B cell (primary cell): ENCODE data around the gene NOL12. TPM values are rescaled to one million over a fixed set of nuclear protein-coding genes. Genes with fewer than 3 reads are reported as not detected.

Experiments
- ATAC-seq: fragments of 200-7000 bp; cut with Tn5 transposase; one replicate; pipeline ENCODE4 v1.10.0; 2021; ENCODE audit warnings: low read depth, mild to moderate bottlenecking, moderate number of reproducible peaks, moderate library complexity
- CTCF ChIA-PET: fragments of 350-600 bp; sonication (Branson Sonifier 250); formaldehyde crosslinking; loops from one replicate; lab custom pipeline; 2021; ENCODE audit warnings: antibody characterized with exemption, inconsistent platforms; lab: Charles Lee
- POLR2A ChIA-PET: fragments of 350-600 bp; sonication (Branson Sonifier 250); formaldehyde crosslinking; loops from one replicate; lab custom pipeline; 2021; ENCODE audit warnings: antibody characterized with exemption; lab: Charles Lee
- DNase-seq: peaks from one replicate; pipeline ENCODE4 v3.0.0; 2013
- H2AFZ ChIP-seq: 2 replicates; pipeline ENCODE4 v1.6.1; 2012; ENCODE audit warnings: mild to moderate bottlenecking, low read depth, low read length; ENCODE audit not compliant: insufficient read depth, poor library complexity, severe bottlenecking
- H3K27ac ChIP-seq, 2 donors: 1 replicate in 1 of 2; 2 replicates in 1 of 2; pipeline ENCODE4 v1.5.1; 2012 to 2013; ENCODE audit warnings: low read length in 2 of 2, mild to moderate bottlenecking in 2 of 2, moderate library complexity in 1 of 2
- H3K27me3 ChIP-seq, 4 experiments: fragments of 200-600 bp in 1 of 4; sonication (generic) in 1 of 4; replicated peaks in 1 of 4; 1 replicate in 2 of 4; 2 replicates in 2 of 4; pipeline versions ENCODE4 v1.6.1 to v1.7.0; 2013 to 2016; ENCODE audit warnings: low read length in 3 of 4, mild to moderate bottlenecking in 2 of 4, mixed read lengths in 1 of 4, moderate library complexity in 1 of 4; ENCODE audit not compliant: insufficient read depth in 4 of 4, control insufficient read depth in 3 of 4; ENCODE audit errors: control extremely low read depth in 1 of 4
- H3K36me3 ChIP-seq, 2 experiments: replicated peaks in 1 of 2; 1 replicate in 1 of 2; 2 replicates in 1 of 2; pipeline versions ENCODE4 v1.6.1 to v1.7.1; 2013; ENCODE audit warnings: low read length in 1 of 2; ENCODE audit not compliant: insufficient read depth in 2 of 2, control insufficient read depth in 1 of 2; ENCODE audit errors: control extremely low read depth in 1 of 2, extremely low read depth in 1 of 2
- H3K4me1 ChIP-seq, 2 donors: fragments of 200-600 bp in 1 of 2; sonication (generic) in 1 of 2; 1 replicate in 1 of 2; 2 replicates in 1 of 2; pipeline versions ENCODE4 v1.5.1 to v1.6.1; 2013 to 2017; ENCODE audit warnings: low read length in 2 of 2; ENCODE audit not compliant: control insufficient read depth in 2 of 2, insufficient read depth in 2 of 2
- H3K4me2 ChIP-seq: replicated peaks from 2 replicates; pipeline ENCODE3; 2012; ENCODE audit warnings: mild to moderate bottlenecking, low read depth, low read length; ENCODE audit not compliant: poor library complexity, severe bottlenecking
- H3K4me3 ChIP-seq, 5 experiments: fragments of 200-600 bp in 1 of 5; sonication (generic) in 1 of 5; 1 replicate in 3 of 5; 2 replicates in 2 of 5; pipeline versions ENCODE4 v1.5.1 to v1.7.0; 2011 to 2016; ENCODE audit warnings: low read length in 4 of 5, mild to moderate bottlenecking in 4 of 5, low read depth in 2 of 5, control low read depth in 1 of 5, moderate library complexity in 1 of 5; ENCODE audit not compliant: insufficient read depth in 1 of 5; ENCODE audit errors: control extremely low read depth in 1 of 5, extremely low read depth in 1 of 5
- H3K79me2 ChIP-seq: fragments of 200-600 bp; sonication (generic); one replicate; pipeline ENCODE4 v1.6.0; 2016; ENCODE audit warnings: low read length; ENCODE audit not compliant: control insufficient read depth, insufficient read depth
- H3K9ac ChIP-seq: fragments of 200-600 bp; sonication (generic); 2 replicates; pipeline ENCODE4 v1.6.1; 2017; ENCODE audit warnings: mild to moderate bottlenecking, low read length, moderate library complexity
- H3K9me3 ChIP-seq, 3 donors: one replicate each; pipeline versions ENCODE4 v1.6.1 to v1.7.1; 2013; ENCODE audit warnings: low read length in 2 of 3; ENCODE audit not compliant: control insufficient read depth in 2 of 3, insufficient read depth in 1 of 3; ENCODE audit errors: control extremely low read depth in 1 of 3
- H4K20me1 ChIP-seq: 2 replicates; pipeline ENCODE4 v1.6.0; 2012; ENCODE audit warnings: mild to moderate bottlenecking, low read length; ENCODE audit not compliant: insufficient read depth, control insufficient read depth, poor library complexity, severe bottlenecking
- H3K27ac Mint-ChIP-seq: one replicate; pipeline ENCODE4 v1.8.0; 2021; ENCODE audit warnings: mixed read lengths
- H3K27me3 Mint-ChIP-seq: one replicate; pipeline ENCODE4 v1.8.0; 2021; ENCODE audit warnings: mixed read lengths
- H3K4me1 Mint-ChIP-seq: one replicate; pipeline ENCODE4 v1.8.0; 2021; ENCODE audit warnings: mixed read lengths
- H3K4me3 Mint-ChIP-seq: one replicate; pipeline ENCODE4 v1.8.0; 2021; ENCODE audit warnings: mixed read lengths
- H3K9me3 Mint-ChIP-seq: one replicate; pipeline ENCODE4 v1.8.0; 2022; ENCODE audit warnings: mixed read lengths; ENCODE audit not compliant: insufficient read depth
- EZH2 ChIP-seq: IDR thresholded peaks from 2 replicates; pipeline ENCODE4 v1.6.1; 2012; ENCODE audit warnings: borderline replicate concordance, low read depth, mild to moderate bottlenecking, moderate library complexity, low read length; ENCODE audit not compliant: insufficient read depth, poor library complexity, severe bottlenecking
- WGBS: methylation state at CpG from one replicate; pipeline ENCODE4 v1.1.5; 2013; ENCODE audit warnings: missing lambda C conversion rate; ENCODE audit not compliant: insufficient coverage; 5-methylcytosine and 5-hydroxymethylcytosine counted together
- intact Hi-C: fragments of 100-400 bp; cut with micrococcal nuclease; formaldehyde crosslinking; loops from one replicate; pipeline ENCODE4 v1.10.0; 2022
- polyA plus RNA-seq: library from polyadenylated mRNA; depleted of rRNA; stranded (reverse); fragments of >200 nt; gene quantifications from 2 replicates; pipeline ENCODE4 v1.2.3, GENCODE V29; 2012
- total RNA-seq, 2 donors: library from RNA; stranded (reverse); fragments of 120-200 nt in 1 of 2; gene quantifications; 1 replicate in 1 of 2; 2 replicates in 1 of 2; pipeline versions ENCODE4 v1.2.3 to v1.2.4, GENCODE V29; 2013 to 2022
- TF ChIP-seq, protein P1 (sequence below): fragments of 200-600 bp; IDR thresholded peaks from one replicate; pipeline ENCODE4 v1.8.0; 2022; ENCODE audit warnings: antibody characterized with exemption, mild to moderate bottlenecking

NOL12 gene
- total and polyA plus RNA-seq, 2 donors (not counting 1 experiment from before 2014, with no cell fraction given) = 34.7 to 43.1 TPM

DNA sequence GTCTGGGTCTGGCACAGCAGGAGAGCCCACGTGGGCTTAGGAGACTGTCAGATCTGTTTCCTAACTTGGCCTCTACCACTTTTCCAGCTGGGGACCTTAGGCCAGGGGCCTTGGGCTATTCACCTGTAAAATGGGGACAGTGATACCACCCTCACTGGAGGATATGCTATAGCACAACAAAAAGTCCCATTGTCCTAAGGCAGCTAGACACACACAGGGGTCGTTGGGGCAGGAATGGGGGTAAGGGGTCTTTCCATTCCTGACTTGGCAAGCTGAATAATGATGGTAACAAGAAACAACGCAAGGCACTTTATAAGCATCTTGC is 49.2 kb upstream of the NOL12 start:
- intact Hi-C loops = no loop called here
- H3K36me3 ChIP-seq = peaks cover 0 to 8% of the 10 kb centered on the region in 2 experiments
- TF ChIP-seq, protein P1, sequence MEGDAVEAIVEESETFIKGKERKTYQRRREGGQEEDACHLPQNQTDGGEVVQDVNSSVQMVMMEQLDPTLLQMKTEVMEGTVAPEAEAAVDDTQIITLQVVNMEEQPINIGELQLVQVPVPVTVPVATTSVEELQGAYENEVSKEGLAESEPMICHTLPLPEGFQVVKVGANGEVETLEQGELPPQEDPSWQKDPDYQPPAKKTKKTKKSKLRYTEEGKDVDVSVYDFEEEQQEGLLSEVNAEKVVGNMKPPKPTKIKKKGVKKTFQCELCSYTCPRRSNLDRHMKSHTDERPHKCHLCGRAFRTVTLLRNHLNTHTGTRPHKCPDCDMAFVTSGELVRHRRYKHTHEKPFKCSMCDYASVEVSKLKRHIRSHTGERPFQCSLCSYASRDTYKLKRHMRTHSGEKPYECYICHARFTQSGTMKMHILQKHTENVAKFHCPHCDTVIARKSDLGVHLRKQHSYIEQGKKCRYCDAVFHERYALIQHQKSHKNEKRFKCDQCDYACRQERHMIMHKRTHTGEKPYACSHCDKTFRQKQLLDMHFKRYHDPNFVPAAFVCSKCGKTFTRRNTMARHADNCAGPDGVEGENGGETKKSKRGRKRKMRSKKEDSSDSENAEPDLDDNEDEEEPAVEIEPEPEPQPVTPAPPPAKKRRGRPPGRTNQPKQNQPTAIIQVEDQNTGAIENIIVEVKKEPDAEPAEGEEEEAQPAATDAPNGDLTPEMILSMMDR = no peak
- DNase-seq = no peak
- Mint-ChIP-seq H3K9me3 (no peaks in the 10 kb centered on the region), H3K27me3 (no peaks in the 10 kb centered on the region), H3K4me1 (peaks cover 75% of the 10 kb centered on the region), H3K27ac (peak overlapping the region; percentile 78), H3K4me3 (no peak overlapping the region)
- ChIA-PET POLR2A (interaction anchor here (0.6 to 2.0 kb wide), 4 partner anchors 10 to 861 kb away, joined by 3 to 11 read pairs (median 8); no protein-coding TSS in a partner anchor), CTCF (interaction anchor here (1.8 to 22.4 kb wide), 3 partner anchors 17 to 41 kb away, joined by 8 to 620 read pairs (median 501); partner anchors contain the start of genes GGA1, LGALS1, NOL12 and PDXP)
- peaks cover 12% of the 10 kb centered on the region for H3K79me2 ChIP-seq
- H3K4me3 ChIP-seq = no peak overlapping the region
- peaks cover 2% of the 10 kb centered on the region for H4K20me1 ChIP-seq
- no peak overlapping the region for H2AFZ ChIP-seq
- H3K27me3 ChIP-seq = no peaks in the 10 kb centered on the region
- H3K4me1 ChIP-seq = peaks cover 75 to 89% of the 10 kb centered on the region in 2 donors
- 8% methylated on average over 1 of the region's 3 CpGs for whole genome bisulfite sequencing
- no peaks in the 10 kb centered on the region for H3K9me3 ChIP-seq
- no peak overlapping the region for H3K9ac ChIP-seq
- ATAC-seq = no peak
- peak overlapping the region; percentile 94 for H3K4me2 ChIP-seq
- peak overlapping the region; percentile 46 to 68 for H3K27ac ChIP-seq

- H4K20me1 ChIP-seq = peaks cover 15% of the 10 kb centered on the region
- DNase-seq (peak; percentile 51), ATAC-seq (no peak)
- peaks cover 21% of the 10 kb centered on the region for H3K79me2 ChIP-seq
- H3K27ac ChIP-seq = peak overlapping the region; percentile 46 to 79
- peaks cover 73% of the 10 kb centered on the region for H3K4me1 Mint-ChIP-seq
- H3K4me2 ChIP-seq = peak overlapping the region; percentile 94
- H3K4me3 ChIP-seq = peak overlapping the region in 4 of 5 experiments; percentile 67 to 76 (median 74)
- H3K36me3 ChIP-seq = peaks cover 0 to 21% of the 10 kb centered on the region in 2 experiments
- intact Hi-C loops = loop anchor here (1.0 kb wide), 1 partner anchor 15 kb away; no protein-coding TSS in a partner anchor
- H3K27me3 Mint-ChIP-seq = no peaks in the 10 kb centered on the region
- no peaks in the 10 kb centered on the region for H3K27me3 ChIP-seq
- 21% methylated on average over 8 of the region's 11 CpGs for WGBS
- H3K9me3 Mint-ChIP-seq = no peaks in the 10 kb centered on the region
- H3K9me3 ChIP-seq = no peaks in the 10 kb centered on the region
- ChIA-PET POLR2A (interaction anchor here (1.3 to 2.0 kb wide), 3 partner anchors 12 to 48 kb away, joined by 4 to 11 read pairs (median 11); partner anchors contain the start of gene NOL12), CTCF (interaction anchor here (0.6 to 22.4 kb wide), 6 partner anchors 18 to 1489 kb away, joined by 3 to 620 read pairs (median 4); partner anchors contain the start of genes GGA1, LGALS1 and NOL12)
- TF ChIP-seq, protein P1 = no peak
- TF ChIP-seq EZH2 = no peak
- H3K9ac ChIP-seq = peak overlapping the region; percentile 77
- peak overlapping the region; percentile 77 for H3K27ac Mint-ChIP-seq
- peak overlapping the region; percentile 69 for H2AFZ ChIP-seq
- H3K4me1 ChIP-seq = peaks cover 68 to 83% of the 10 kb centered on the region in 2 donors
- peak overlapping the region; percentile 85 for H3K4me3 Mint-ChIP-seq
Observed at GRCh38 chr22:37638391-37639069, 47.6 kb upstream of the NOL12 start.
